Upper lobe of left lung (tissue), 4 donors: ENCODE results near the gene SPATA24.

Source experiments
- POLR2AphosphoS5 ChIP-seq, 2 donors: sonication (generic); formaldehyde crosslinking; IDR thresholded peaks; one replicate each; pipeline ENCODE4 v1.5.1; 2017; ENCODE audit warnings: antibody characterized with exemption in 2 of 2
- TF ChIP-seq, protein P1 (sequence below), 6 experiments: fragments of 450-650 bp in 4 of 6; fragments of 200-600 bp in 2 of 6; sonication (generic) in 2 of 6; IDR thresholded peaks; one replicate each; pipeline ENCODE4 v1.5.1; 2016 to 2019; ENCODE audit warnings: antibody characterized with exemption in 6 of 6

DNA sequence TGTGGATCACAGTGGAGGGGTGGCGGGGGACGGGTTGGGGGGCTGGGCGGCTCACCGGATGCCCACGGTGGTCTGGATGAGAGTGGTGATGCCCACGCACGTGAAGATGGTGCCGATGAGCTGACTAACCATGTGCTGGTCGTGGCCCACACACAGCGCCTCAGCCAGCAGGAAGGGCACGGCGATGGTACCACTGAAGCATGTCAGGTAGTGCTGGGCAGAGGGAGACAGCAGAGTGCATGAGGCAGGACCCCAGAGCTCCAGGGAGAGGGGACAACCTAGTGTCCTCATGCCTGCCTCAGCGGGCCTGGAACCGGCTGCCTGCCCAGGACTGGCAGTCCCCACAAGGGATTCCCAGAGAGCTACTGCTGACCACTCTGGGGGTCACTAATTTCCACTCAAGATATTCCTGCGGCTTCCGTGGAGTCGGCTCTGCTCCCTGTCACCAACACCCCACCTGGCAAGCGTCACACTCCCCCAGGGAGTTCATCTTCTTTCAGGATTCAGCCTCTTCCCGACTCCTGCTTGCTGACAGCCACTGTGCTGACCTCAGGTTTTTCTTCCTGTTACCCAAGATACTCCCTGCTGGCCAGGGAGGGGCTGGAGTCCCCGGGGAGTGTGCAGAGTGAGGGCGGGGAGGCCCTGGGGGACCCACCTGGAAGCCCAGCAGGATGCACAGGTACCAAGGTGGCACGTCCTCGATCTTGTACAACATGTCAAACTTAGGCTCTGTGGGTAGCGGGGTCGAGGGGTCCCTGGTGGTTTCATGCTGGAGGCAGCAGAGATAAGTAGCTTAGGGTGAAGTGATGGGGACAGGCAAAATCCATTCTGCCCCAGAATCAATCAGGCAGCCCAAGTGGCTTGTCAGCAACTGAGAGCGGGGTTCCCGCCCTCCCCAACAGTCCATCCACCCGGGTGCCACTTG, 21.8 kb downstream of the SPATA24 start:
- TF ChIP-seq, protein P1, sequence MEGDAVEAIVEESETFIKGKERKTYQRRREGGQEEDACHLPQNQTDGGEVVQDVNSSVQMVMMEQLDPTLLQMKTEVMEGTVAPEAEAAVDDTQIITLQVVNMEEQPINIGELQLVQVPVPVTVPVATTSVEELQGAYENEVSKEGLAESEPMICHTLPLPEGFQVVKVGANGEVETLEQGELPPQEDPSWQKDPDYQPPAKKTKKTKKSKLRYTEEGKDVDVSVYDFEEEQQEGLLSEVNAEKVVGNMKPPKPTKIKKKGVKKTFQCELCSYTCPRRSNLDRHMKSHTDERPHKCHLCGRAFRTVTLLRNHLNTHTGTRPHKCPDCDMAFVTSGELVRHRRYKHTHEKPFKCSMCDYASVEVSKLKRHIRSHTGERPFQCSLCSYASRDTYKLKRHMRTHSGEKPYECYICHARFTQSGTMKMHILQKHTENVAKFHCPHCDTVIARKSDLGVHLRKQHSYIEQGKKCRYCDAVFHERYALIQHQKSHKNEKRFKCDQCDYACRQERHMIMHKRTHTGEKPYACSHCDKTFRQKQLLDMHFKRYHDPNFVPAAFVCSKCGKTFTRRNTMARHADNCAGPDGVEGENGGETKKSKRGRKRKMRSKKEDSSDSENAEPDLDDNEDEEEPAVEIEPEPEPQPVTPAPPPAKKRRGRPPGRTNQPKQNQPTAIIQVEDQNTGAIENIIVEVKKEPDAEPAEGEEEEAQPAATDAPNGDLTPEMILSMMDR (IDR thresholded peaks at IDR 0.05) = no peak
- no peak for TF ChIP-seq POLR2AphosphoS5 (IDR thresholded peaks at IDR 0.05)
